ENCODE data around the gene SLC35A2.
"Not testable (repeated sequence)": the region's sequence is repeated elsewhere in the genome, so short reads cannot be mapped to it uniquely, and the experiment has no call there.

DNA sequence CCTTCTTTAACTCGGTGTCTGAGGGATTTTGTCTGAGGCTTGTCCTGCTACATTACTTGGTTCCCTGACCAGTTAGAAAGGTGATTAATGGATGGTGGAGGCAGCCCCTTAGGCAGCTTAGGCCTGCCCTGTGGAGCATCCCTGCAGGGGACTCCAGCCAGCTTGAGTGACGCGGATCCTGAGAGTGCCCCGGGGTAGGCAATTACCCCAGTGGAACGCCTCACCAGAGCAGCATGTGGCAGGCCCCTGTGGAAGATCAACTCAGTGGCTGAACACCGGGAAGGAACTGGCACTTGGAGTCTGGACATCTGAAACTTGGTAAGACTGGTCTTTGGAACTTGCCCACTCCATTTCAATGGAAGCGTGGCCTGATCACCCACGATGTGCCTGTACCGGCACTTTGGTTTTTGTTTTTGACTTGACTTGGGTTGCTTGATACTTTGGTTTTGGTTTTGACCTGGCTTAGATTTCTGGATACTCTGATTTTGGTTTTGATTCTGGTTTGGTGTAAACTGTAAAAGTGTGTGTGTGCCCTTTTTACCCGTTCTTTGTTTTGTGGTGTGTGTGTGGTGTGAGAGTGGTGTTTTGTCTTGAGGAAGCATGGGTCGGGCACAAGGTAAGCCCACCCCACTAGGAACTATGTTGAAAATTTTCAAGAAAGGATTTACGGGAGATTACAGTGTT, 57.2 kb downstream of the SLC35A2 start:
- not testable (repeated sequence) for TF ChIP-seq EZH2 (IDR thresholded peaks at IDR 0.05; ENCODE audit: borderline replicate concordance, low read depth, low read length, severe bottlenecking)
- TF ChIP-seq, protein P1, sequence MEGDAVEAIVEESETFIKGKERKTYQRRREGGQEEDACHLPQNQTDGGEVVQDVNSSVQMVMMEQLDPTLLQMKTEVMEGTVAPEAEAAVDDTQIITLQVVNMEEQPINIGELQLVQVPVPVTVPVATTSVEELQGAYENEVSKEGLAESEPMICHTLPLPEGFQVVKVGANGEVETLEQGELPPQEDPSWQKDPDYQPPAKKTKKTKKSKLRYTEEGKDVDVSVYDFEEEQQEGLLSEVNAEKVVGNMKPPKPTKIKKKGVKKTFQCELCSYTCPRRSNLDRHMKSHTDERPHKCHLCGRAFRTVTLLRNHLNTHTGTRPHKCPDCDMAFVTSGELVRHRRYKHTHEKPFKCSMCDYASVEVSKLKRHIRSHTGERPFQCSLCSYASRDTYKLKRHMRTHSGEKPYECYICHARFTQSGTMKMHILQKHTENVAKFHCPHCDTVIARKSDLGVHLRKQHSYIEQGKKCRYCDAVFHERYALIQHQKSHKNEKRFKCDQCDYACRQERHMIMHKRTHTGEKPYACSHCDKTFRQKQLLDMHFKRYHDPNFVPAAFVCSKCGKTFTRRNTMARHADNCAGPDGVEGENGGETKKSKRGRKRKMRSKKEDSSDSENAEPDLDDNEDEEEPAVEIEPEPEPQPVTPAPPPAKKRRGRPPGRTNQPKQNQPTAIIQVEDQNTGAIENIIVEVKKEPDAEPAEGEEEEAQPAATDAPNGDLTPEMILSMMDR (IDR thresholded peaks at IDR 0.05; ENCODE audit: borderline replicate concordance, extremely low read depth, low read length, poor library complexity, severe bottlenecking): not testable (repeated sequence)
